Fibroblast of skin of left quadriceps (primary cell): ENCODE measurements around the gene CZIB.

ENCODE experiments used
- DNase-seq, 2 experiments: peaks; one replicate each; pipeline ENCODE4 v3.0.0-alpha.2; 2013; ENCODE audit warnings: low read depth in 2 of 2

The CZIB gene

GRCh38 chr1:53220171-53220961 lies at the start of gene CZIB:
CZIB (minus strand) TSS chr1:53220634; CDS start chr1:53220575, 59 bp downstream.
- peak; percentile 71 for DNase-seq

GRCh38 chr1:53270107-53270506 lies 49.7 kb upstream of the CZIB start:
- no peak for DNase-seq

- no peak for DNase-seq
Observed at GRCh38 chr1:53267761-53268160, 47.3 kb upstream of the CZIB start.

GRCh38 chr1:53266038-53266437 lies 45.6 kb upstream of the CZIB start:
- no peak for DNase-seq

- no peak for DNase-seq
Observed at GRCh38 chr1:53265581-53265980, 45.1 kb upstream of the CZIB start.

GRCh38 chr1:53264048-53264447 lies 43.6 kb upstream of the CZIB start:
- no peak for DNase-seq

- no peak for DNase-seq
Observed at GRCh38 chr1:53262000-53262399, 41.6 kb upstream of the CZIB start.

- no peak for DNase-seq
Observed at GRCh38 chr1:53260631-53261247, 40.3 kb upstream of the CZIB start.

- DNase-seq = no peak
Observed at GRCh38 chr1:53259932-53260331, 39.5 kb upstream of the CZIB start.

GRCh38 chr1:53258216-53258615 lies 37.8 kb upstream of the CZIB start:
- no peak for DNase-seq

GRCh38 chr1:53257454-53258081 lies 37.1 kb upstream of the CZIB start:
- DNase-seq = peak in 1 of 2 experiments; percentile 9

GRCh38 chr1:53256511-53257453 lies 36.3 kb upstream of the CZIB start:
- DNase-seq = no peak

GRCh38 chr1:53255031-53255430 lies 34.6 kb upstream of the CZIB start:
- DNase-seq = no peak

GRCh38 chr1:53254011-53254640 lies 33.7 kb upstream of the CZIB start:
- no peak for DNase-seq

- no peak for DNase-seq
Observed at GRCh38 chr1:53250325-53250724, 29.9 kb upstream of the CZIB start.

- DNase-seq = peak in 1 of 2 experiments; percentile 7
Observed at GRCh38 chr1:53249706-53250105, 29.3 kb upstream of the CZIB start.

GRCh38 chr1:53246261-53247134 lies 26.1 kb upstream of the CZIB start:
- DNase-seq = peak; percentile 86 to 90

- no peak for DNase-seq
Observed at GRCh38 chr1:53244141-53244540, 23.7 kb upstream of the CZIB start.

- DNase-seq = no peak
Observed at GRCh38 chr1:53242381-53242780, 21.9 kb upstream of the CZIB start.

GRCh38 chr1:53241828-53242227 lies 21.4 kb upstream of the CZIB start:
- no peak for DNase-seq
